Endothelial cell of umbilical vein (primary cell): ENCODE data around the gene CMTM6. TPM values are rescaled to one million over a fixed set of nuclear protein-coding genes. Genes with fewer than 3 reads are reported as not detected.

Experiments
- BruUV-seq: library from RNA; stranded (reverse); fragments of 400-500 nt; replicated peaks from 2 replicates; lab custom pipeline; 2021; lab: Mats Ljungman, UMichigan
- CTCF ChIA-PET: fragments of 300-600, 350-600 bp; sonication (Branson Sonifier 250); formaldehyde crosslinking; loops from one replicate; lab custom pipeline; 2021; ENCODE audit warnings: antibody characterized with exemption, inconsistent platforms; lab: Charles Lee
- POLR2A ChIA-PET: fragments of 300-600, 350-600 bp; sonication (Branson Sonifier 250); formaldehyde crosslinking; loops from one replicate; lab custom pipeline; 2021; ENCODE audit warnings: antibody characterized with exemption, inconsistent platforms; lab: Charles Lee
- DNase-seq: peaks from one replicate; pipeline ENCODE4 v3.0.0-alpha.2; 2011; ENCODE audit warnings: low read depth, low spot score
- FAIRE-seq: peaks from 2 replicates; lab custom pipeline; 2011; peaks lifted over from hg19 to GRCh38; lab: Jason Lieb, UNC
- H2AFZ ChIP-seq: 2 replicates; pipeline ENCODE4 v1.6.0; 2012; ENCODE audit warnings: low read depth, low read length, control low read depth, inconsistent platforms
- H3K27ac ChIP-seq: 2 replicates; pipeline ENCODE4 v1.5.1; 2011; ENCODE audit warnings: low read depth, mild to moderate bottlenecking, control low read depth, low read length, moderate library complexity; ENCODE audit not compliant: insufficient read depth
- H3K27me3 ChIP-seq, 2 experiments: 2 replicates each; pipeline versions ENCODE4 v1.6.0 to v1.6.1; 2011; ENCODE audit warnings: low read length in 2 of 2, mixed read lengths in 1 of 2; ENCODE audit not compliant: control insufficient read depth in 2 of 2, insufficient read depth in 2 of 2
- H3K36me3 ChIP-seq, 2 experiments: 2 replicates in 1 of 2; 3 replicates in 1 of 2; pipeline ENCODE4 v1.5.1; 2011; ENCODE audit warnings: low read length in 2 of 2, mild to moderate bottlenecking in 1 of 2, moderate library complexity in 1 of 2; ENCODE audit not compliant: control insufficient read depth in 2 of 2, insufficient read depth in 2 of 2; ENCODE audit errors: extremely low read depth in 1 of 2
- H3K4me1 ChIP-seq: 3 replicates; pipeline ENCODE4 v1.5.1; 2011; ENCODE audit warnings: mild to moderate bottlenecking, low read length; ENCODE audit not compliant: control insufficient read depth, insufficient read depth; ENCODE audit errors: extremely low read depth
- H3K4me2 ChIP-seq: 2 replicates; pipeline ENCODE4 v1.6.1; 2011; ENCODE audit warnings: low read length, control low read depth, mixed read lengths; ENCODE audit not compliant: insufficient read depth
- H3K4me3 ChIP-seq, 3 experiments: fragments of 200-600 bp in 1 of 3; sonication (generic), shearing (Covaris generic) in 1 of 3; replicated peaks in 1 of 3; 2 replicates each; pipeline ENCODE4 v1.5.1; 2011 to 2016; ENCODE audit warnings: control low read depth in 3 of 3, low read length in 3 of 3, mild to moderate bottlenecking in 2 of 3, inconsistent platforms in 1 of 3, low read depth in 1 of 3, moderate library complexity in 1 of 3; ENCODE audit not compliant: insufficient read depth in 1 of 3
- H3K79me2 ChIP-seq: 2 replicates; pipeline ENCODE4 v1.6.0; 2012; ENCODE audit warnings: low read length, inconsistent platforms; ENCODE audit not compliant: control insufficient read depth, insufficient read depth
- H3K9ac ChIP-seq: replicated peaks from 2 replicates; pipeline ENCODE3; 2011; ENCODE audit warnings: low read length, control low read depth; ENCODE audit not compliant: insufficient read depth; ENCODE audit errors: extremely low read depth
- H3K9me1 ChIP-seq: replicated peaks from 3 replicates; pipeline ENCODE4 v1.6.0; 2011; ENCODE audit warnings: mild to moderate bottlenecking, low read length; ENCODE audit not compliant: control insufficient read depth, insufficient read depth; ENCODE audit errors: extremely low read depth
- H3K9me3 ChIP-seq: replicated peaks from 2 replicates; pipeline ENCODE4 v1.5.1; 2012; ENCODE audit warnings: low read length, inconsistent platforms; ENCODE audit not compliant: control insufficient read depth, insufficient read depth
- H4K20me1 ChIP-seq: replicated peaks from 2 replicates; pipeline ENCODE3; 2011; ENCODE audit warnings: mild to moderate bottlenecking, low read length; ENCODE audit not compliant: control insufficient read depth, insufficient read depth; ENCODE audit errors: extremely low read depth
- CTCF ChIP-seq, 2 donors: IDR thresholded peaks; 1 replicate in 1 of 2; 2 replicates in 1 of 2; pipeline ENCODE4 v1.5.1; 2011; ENCODE audit warnings: low read length in 2 of 2, mild to moderate bottlenecking in 2 of 2, moderate library complexity in 2 of 2, control low read depth in 1 of 2, inconsistent platforms in 1 of 2, low read depth in 1 of 2; ENCODE audit not compliant: insufficient read depth in 1 of 2; ENCODE audit errors: extremely low read depth in 1 of 2
- EZH2 ChIP-seq: IDR thresholded peaks from 2 replicates; pipeline ENCODE4 v1.6.1; 2012; ENCODE audit warnings: borderline replicate concordance, low read depth, mild to moderate bottlenecking, moderate library complexity, low read length, inconsistent platforms; ENCODE audit not compliant: severe bottlenecking
- FOS ChIP-seq: IDR thresholded peaks from 2 replicates; pipeline ENCODE4 v1.6.1; 2011; ENCODE audit warnings: mild to moderate bottlenecking, low read length, moderate library complexity, borderline replicate concordance; ENCODE audit not compliant: insufficient read depth
- GATA2 ChIP-seq: IDR thresholded peaks from 2 replicates; pipeline ENCODE4 v1.7.0; 2011; ENCODE audit warnings: low read depth, mild to moderate bottlenecking, moderate library complexity, mixed read lengths, low read length; ENCODE audit not compliant: insufficient read length, insufficient read depth
- JUN ChIP-seq: IDR thresholded peaks from 2 replicates; pipeline ENCODE4 v1.6.1; 2011; ENCODE audit warnings: borderline replicate concordance, low read depth; ENCODE audit not compliant: insufficient read length, insufficient read depth
- MAX ChIP-seq: IDR thresholded peaks from 2 replicates; pipeline ENCODE4 v1.6.1; 2011; ENCODE audit not compliant: insufficient read depth, insufficient read length
- MYC ChIP-seq: IDR thresholded peaks from one replicate; pipeline ENCODE4 v1.6.1; 2011; ENCODE audit warnings: mild to moderate bottlenecking, low read depth, low read length
- POLR2A ChIP-seq: IDR thresholded peaks from 2 replicates; pipeline ENCODE4 v1.6.1; 2012; ENCODE audit warnings: low read depth, mild to moderate bottlenecking, control low read depth, low read length
- POLR2AphosphoS5 ChIP-seq: IDR thresholded peaks from 2 replicates; pipeline ENCODE4 v1.6.1; 2012; ENCODE audit warnings: low read depth, mild to moderate bottlenecking, control low read depth, low read length, moderate library complexity; ENCODE audit not compliant: insufficient read depth
- dilution Hi-C: fragments of 300-500 bp; cut with MboI; formaldehyde crosslinking; loops from one replicate; pipeline ENCODE4 v1.15.0; 2019; ENCODE audit warnings: low sequenced_read_pairs; ENCODE audit not compliant: extremely low pct_ligation_motif_present
- intact Hi-C: fragments of 100-400 bp; cut with micrococcal nuclease; formaldehyde crosslinking; loops from one replicate; pipeline ENCODE4 v1.10.0; 2022
- polyA plus RNA-seq, 4 experiments: library from polyadenylated mRNA; depleted of rRNA in 3 of 4; stranded (reverse) in 3 of 4; unstranded in 1 of 4; fragments of >200 nt; gene quantifications; 2 replicates each; pipeline versions ENCODE4 v1.2.1 to v1.2.3, GENCODE V29; 2011 to 2012; ENCODE audit warnings: missing spikeins in 1 of 4
- total RNA-seq: library from RNA; stranded (reverse); gene quantifications from 2 replicates; pipeline ENCODE4 v1.2.3, GENCODE V29; 2021

The CMTM6 gene
- total and polyA plus RNA-seq, 2 donors (not counting 3 experiments of a cell fraction or from before 2014, with no cell fraction given), result 38.0 to 56.3 TPM

GRCh38 chr3:32500231-32500630 is 2.4 kb downstream of the CMTM6 start:
- no peak overlapping the region for H2AFZ ChIP-seq
- dilution Hi-C loops, result no loop called here
- no peaks in the 10 kb centered on the region for H4K20me1 ChIP-seq
- no TSS peak for BruUV-seq
- H3K9me3 ChIP-seq, result no peaks in the 10 kb centered on the region
- H3K4me3 ChIP-seq, result peak overlapping the region in 1 of 3 experiments; percentile 20
- peaks cover 37% of the 10 kb centered on the region for H3K79me2 ChIP-seq
- DNase-seq (peak; percentile 39), FAIRE-seq (no peak)
- no peaks in the 10 kb centered on the region for H3K36me3 ChIP-seq
- H3K4me1 ChIP-seq, result peaks cover 19% of the 10 kb centered on the region
- ChIA-PET CTCF (interaction anchor here (1.4 to 3.9 kb wide), 2 partner anchors 11 to 32 kb away, joined by 5 to 13 read pairs; no protein-coding TSS in a partner anchor), POLR2A (no interaction called here)
- H3K27me3 ChIP-seq, result no peaks in the 10 kb centered on the region
- TF ChIP-seq EZH2, result no peak
- no peak for TF ChIP-seq POLR2AphosphoS5
- TF ChIP-seq CTCF (IDR thresholded peaks at IDR 0.05; ENCODE audit: extremely low read depth in 1 of 2, insufficient read depth in 1 of 2, low read depth in 1 of 2, low read length in 2 of 2), result no peak
- TF ChIP-seq FOS, result no peak
- no peak for TF ChIP-seq POLR2A
- intact Hi-C loops, result no loop called here
- H3K4me2 ChIP-seq, result peak overlapping the region; percentile 62
- H3K9me1 ChIP-seq, result no peaks in the 10 kb centered on the region
- no peak overlapping the region for H3K27ac ChIP-seq
- no peak overlapping the region for H3K9ac ChIP-seq

- Histone ChIP-seq H3K4me1 (peaks cover 19% of the 10 kb centered on the region), H4K20me1 (no peaks in the 10 kb centered on the region), H3K9me3 (no peaks in the 10 kb centered on the region), H2AFZ (no peak overlapping the region), H3K9me1 (no peaks in the 10 kb centered on the region), H3K4me3 (no peak overlapping the region), H3K36me3 (no peaks in the 10 kb centered on the region), H3K4me2 (no peak overlapping the region), H3K9ac (no peak overlapping the region), H3K27ac (no peak overlapping the region), H3K27me3 (no peaks in the 10 kb centered on the region), H3K79me2 (peaks cover 42% of the 10 kb centered on the region)
- intact Hi-C loops (no loop called here), dilution Hi-C loops (no loop called here)
- DNase-seq, result no peak
- FAIRE-seq, result no peak
- POLR2A ChIA-PET, result no interaction called here
- no peak for TF ChIP-seq POLR2AphosphoS5
- TF ChIP-seq MYC, result no peak
- no peak for TF ChIP-seq POLR2A
- TF ChIP-seq FOS, result no peak
- no peak for TF ChIP-seq CTCF (IDR thresholded peaks at IDR 0.05; ENCODE audit: extremely low read depth in 1 of 2, insufficient read depth in 1 of 2, low read depth in 1 of 2, low read length in 2 of 2)
- no peak for TF ChIP-seq MAX
- TF ChIP-seq JUN, result no peak
- no peak for TF ChIP-seq GATA2
- TF ChIP-seq EZH2, result no peak
- BruUV-seq, result no TSS peak
- CTCF ChIA-PET, result interaction anchor here (1.4 to 3.9 kb wide), 2 partner anchors 10 to 32 kb away, joined by 5 to 13 read pairs; no protein-coding TSS in a partner anchor
Observed at GRCh38 chr3:32499585-32499984, 3.1 kb downstream of the CMTM6 start.
